ENCODE measurements around the gene ECM1.

The ECM1 gene

GRCh38 chr1:150513351-150513791 lies 5.5 kb downstream of the ECM1 start:
- peak; percentile 74 for DNase-seq

GRCh38 chr1:150514260-150514659 lies 6.4 kb downstream of the ECM1 start:
- no peak for DNase-seq

DNA sequence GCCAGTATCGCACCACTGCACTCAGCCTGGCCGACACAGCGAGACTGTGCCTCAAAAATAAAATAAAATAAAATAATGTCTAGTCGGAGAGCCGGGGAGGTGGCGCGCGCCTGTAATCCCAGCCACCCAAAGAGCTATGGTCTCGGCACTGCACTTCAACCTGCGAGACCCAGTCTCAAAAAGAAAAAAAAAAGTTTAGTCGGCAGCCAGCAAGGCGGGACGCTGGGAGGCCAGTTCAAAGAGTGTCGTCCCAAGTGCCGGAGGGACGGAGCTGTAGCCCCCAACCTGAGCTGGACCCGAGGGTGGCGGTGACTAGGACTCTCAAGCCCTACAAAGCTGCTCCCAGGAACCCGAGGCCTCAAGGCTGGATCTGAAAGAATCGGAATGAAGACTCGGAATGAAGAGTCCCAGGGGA lies 7.0 kb downstream of the ECM1 start:
- DNase-seq: no peak

DNA sequence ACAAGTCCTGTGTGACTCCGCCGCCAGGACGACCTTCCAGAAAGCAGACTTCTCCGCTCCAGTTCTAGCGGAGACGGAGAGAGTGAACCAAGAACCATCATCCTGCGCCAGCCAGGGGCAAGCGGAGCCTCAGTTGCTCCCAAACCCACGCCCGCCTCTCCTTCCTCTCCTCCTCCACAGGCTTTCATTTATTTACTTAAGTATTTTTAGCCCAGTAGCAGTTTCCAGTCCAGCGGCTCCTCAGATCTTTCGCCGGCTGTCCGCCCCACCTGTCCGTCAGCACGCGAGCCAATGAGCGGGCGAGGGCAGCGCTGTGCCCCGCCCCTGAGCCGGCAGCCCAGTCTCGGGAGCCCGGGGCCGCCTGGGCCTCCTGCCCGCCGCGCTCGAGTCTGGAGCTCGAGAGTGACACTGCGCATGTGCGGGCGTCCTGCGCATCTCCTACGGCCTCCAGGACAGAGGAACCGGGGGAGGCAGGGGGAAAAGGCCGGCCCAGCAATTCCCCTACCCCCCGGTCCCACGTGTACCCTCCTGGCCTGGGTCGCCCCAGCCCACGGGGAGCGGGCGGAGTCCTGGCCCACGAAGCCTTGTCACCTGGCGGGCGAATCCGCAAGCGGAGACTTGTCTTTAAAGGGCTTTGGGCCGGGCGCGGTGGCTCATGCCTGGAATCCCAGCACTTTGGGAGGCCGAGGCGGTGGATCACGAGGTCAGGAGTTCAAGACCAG lies 7.6 kb downstream of the ECM1 start, which contains the start of gene FALEC:
TSS of gene FALEC (plus strand) at position 425 of the 722 bp plus-strand sequence.
- peak; percentile 98 for DNase-seq

DNA sequence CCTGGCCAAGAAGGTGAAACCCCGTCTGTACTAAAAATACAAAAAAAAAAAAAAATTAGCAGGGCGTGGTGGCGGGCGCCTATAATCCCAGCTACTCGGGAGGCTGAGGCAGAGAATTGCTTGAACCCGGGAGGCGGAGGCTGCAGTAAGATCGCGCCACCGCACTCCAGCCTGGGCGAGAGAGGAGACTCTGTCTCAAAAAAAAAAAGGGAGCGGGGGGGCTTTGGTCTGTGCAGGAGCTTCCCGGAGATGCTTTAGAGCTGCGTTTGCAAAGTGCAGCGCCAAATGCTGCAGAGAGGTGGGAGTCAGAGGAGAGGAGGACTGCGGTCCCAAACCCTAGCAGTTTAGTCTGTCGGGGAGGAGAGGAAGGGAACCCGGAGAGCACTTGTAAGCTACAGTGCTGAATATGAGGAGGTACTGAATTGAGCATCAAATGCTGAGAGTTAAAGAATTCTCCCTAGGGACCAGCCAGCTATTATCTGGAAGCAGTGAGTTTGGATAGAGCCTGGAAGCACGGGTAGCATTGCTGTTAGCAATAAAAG lies 8.2 kb downstream of the ECM1 start:
- peak; percentile 44 for DNase-seq

DNA sequence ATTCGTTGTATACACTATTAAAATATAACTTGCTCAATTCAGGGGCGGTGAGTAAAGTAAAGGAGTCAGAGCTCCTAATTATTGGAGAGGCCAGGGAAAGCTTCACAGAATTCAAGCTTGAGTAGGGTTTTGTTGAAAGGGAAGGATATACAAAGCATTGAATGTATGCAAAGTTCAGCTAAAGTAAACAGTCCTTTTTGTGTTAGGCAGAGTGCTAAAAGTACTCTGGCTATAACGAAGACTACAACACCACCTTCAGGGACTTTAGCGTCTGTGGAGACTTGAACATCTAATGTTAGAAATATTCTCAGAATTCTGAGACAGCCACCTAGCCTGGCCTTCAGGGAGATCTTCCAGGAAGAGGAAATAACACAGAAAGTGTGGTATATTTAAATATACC lies 8.7 kb downstream of the ECM1 start:
- peak; percentile 53 for DNase-seq

DNA sequence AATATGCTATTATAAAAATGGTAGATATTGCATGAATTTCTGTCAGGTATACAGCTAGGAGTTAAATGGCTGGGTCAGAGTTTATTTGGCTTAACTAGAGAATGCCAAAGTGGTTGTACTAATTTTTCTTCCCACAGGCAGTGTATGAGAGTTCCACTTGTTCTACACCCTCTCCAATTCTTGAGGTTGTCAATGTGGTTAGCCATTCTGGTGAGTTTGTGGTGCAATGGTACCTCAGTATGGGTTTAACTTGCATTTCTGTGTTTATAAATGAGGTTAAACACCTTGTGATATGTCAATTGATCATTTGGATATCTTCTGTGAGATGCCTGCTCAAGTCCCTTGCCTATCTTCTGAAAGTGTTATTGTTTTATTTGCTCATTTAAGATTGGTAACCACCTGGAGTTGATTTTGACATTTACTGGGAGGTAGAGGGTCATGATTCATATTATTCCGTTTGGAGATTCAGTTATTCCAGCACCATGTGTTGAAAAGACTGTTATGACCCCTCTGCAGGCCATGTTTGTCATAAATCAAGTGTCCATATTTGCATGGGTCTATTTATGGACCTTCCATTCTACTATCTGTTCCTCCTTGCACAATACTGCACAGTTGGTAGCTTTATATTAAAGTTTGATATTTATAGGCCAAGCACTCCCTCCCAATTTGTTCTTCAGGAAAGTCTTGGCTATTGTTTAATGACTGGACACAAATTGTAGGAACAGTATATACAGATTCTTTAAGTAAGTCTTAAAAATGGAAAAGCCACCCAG lies 13.5 kb downstream of the ECM1 start:
- no peak for DNase-seq

- DNase-seq: no peak
These were observed 17.4 kb downstream of the ECM1 start for GRCh38 chr1:150525348-150525747.

GRCh38 chr1:150528196-150528595 lies 20.3 kb downstream of the ECM1 start:
- DNase-seq: no peak

GRCh38 chr1:150529017-150529416 lies 21.1 kb downstream of the ECM1 start:
- peak; percentile 23 for DNase-seq

- DNase-seq: no peak
These were observed 22.7 kb downstream of the ECM1 start for GRCh38 chr1:150530491-150531159.

DNA sequence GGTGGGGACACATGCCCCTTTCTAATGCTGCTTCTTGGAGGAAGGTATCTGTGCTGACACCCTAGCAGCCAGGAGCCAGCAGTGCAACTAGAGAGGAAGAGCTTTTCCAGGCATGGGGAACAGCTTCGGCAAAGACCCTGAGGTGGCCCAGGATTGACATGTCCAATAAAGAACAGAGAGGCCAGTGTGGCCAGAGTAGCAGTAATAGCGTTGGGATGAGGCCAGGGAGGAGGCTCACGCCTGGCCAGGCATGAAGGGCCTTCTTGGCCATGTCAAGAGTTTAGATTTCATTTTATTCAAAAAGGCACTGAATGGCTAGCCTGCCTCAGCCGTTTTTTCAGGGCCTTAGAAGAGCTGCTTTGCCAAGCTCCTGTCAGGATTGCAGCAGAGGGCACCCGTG lies 25.0 kb downstream of the ECM1 start:
- no peak for DNase-seq

DNA sequence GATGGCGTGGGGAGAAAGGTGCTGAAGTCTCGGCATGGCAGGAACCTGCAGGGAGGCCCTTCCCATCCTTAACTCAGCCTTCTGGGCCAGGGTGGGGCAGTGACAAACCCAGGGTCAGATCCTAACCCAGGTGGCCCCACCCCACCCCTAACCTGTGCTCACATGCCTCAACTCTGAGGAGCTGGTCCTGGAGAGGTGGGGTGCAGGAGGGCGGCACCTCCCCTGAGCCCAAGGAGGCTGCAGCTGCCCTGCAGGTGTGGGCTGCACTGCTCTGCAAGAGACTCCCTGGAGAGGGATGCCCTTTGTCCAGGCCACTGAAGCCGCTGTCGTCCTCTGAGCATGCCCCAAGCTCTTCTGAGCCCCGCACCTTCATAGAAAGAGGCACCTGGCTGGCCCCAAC lies 26.1 kb downstream of the ECM1 start:
- DNase-seq: no peak

GRCh38 chr1:150535511-150536287 lies 27.8 kb downstream of the ECM1 start:
- DNase-seq: no peak

DNA sequence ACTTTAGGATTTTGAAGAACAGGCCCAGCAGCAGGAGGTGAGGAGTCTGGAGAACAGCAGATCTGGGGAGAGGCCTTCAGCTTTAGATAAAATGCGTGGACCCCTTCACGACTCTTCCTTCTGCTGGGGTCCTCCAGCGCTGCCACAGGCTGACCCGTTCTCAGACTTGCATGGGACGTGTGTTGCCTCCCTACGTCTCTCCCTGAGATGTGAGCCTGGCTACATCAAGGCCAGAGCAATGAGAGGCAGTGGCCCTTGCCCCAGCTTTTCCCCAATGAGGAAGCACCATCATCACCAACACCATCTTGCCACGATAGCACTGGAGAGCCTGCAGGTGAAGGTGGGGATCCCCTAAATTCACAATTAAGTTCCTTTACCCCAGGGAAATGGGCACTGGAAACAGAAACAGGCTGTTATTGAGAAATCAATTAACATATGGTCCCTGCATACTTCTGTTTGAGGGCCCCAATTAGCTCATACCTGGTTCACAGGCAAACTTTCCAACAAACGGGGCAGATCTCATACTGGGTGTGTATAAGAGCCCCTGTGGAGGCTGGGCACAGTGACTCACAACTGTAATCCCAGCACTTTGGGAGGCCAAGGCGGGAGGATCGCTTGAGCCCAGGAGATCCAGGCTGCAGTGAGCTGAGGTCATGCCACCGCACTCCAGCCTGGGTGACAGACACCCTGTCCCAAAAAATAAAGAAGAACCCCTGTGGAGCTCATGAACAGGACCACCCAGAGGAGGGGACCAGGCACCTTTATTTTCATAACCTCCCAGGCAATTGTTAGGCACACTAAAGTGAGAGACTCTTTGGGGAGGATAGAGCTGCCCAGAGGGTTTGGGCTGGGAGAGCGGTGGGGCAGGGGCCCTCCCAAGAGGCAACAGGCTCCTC lies 29.2 kb downstream of the ECM1 start:
- DNase-seq: no peak

- no peak for DNase-seq
These were observed 30.1 kb downstream of the ECM1 start for GRCh38 chr1:150537732-150538684.

DNA sequence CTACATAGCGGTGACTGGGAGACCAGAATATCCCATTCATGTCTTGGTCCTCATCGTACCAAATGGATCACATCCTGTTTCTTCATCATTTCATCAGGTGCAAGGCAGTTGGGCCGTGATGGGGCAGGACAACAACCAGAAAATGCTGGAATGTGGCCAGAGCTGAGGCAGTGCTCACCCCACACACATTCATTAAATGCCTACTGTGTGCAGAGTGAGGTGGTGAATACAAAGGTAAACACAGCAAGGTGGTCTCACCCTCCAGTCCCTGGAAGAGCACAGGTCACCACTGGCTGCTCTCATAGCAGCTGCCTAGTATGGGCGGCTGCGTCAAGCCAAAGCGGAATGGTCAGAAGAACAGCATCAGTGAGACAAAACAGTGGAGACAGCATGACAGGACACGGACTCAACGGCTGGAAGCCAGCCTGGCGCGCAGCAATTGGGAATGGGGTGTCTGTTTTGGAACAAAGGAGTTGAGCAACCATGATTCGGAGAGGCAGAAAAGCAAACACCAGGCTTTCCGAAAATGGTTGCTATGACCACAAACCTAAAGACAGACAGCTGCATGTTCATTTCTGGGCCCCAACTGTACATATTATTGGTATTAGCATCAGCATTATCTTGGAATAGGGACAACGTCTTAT lies 35.7 kb downstream of the ECM1 start:
- no peak for DNase-seq

DNA sequence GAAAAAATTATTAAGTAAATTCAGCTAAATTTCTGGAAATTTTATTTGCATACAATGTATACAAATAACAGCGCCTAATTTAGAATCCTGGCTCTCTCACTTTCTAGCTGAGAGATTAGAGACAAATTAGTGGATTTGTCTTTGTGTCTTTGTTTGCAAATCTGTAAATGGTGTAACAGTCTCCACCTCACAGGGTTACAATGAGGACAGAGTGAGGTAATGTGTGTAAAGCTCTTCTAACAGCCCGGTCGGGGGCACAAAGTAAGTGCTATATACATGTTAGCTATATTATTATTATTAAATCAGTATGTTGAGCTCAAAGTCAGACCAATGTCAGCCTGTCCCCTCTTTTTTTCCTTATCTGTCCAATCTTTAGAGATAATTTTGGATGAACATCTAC lies 36.3 kb downstream of the ECM1 start:
- DNase-seq: no peak

DNA sequence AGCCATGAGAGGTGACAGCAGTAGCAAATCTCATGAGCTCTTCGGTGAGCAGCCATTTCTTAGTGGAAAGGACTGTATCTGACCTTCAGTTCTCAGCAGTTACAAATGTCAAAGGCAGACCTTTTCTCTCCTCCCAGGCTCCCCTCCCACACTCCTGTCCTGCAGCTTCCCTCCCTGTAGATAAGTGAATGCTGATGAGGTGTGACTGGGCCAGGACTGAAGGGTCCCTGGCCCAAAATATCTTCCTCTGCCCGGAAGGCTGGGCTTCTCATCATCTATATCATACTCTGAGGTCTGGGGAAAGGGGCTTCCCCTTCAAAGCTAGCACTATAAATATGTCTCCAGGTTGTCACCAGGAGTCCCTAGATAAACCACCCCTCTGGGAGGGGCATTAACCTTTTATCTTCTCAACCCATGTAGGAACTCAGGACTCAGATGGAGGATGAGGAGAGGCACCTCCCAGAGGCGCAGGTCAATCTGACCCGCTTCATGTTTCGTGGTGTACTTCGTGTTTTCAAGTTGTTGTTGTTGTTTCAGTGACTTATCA lies 37.6 kb downstream of the ECM1 start:
- DNase-seq: peak; percentile 71

Data from hematopoietic multipotent progenitor cell treated with erythropoietin and hydrocortisone succinate and interleukin-3 and kit ligand, for 6 days (in vitro differentiated cells).